BLaER1 (cell line): ENCODE data around the gene ATP6V0D1.

ENCODE experiments used
- H3K27ac ChIP-seq: shearing (Covaris generic); formaldehyde crosslinking; 2 replicates; pipeline ENCODE4 v1.8.1; 2022
- H3K27me3 ChIP-seq: shearing (Covaris generic); formaldehyde crosslinking; 2 replicates; pipeline ENCODE4 v1.8.1; 2022
- H3K36me3 ChIP-seq: shearing (Covaris generic); formaldehyde crosslinking; 2 replicates; pipeline ENCODE4 v1.8.1; 2022
- H3K4me1 ChIP-seq: shearing (Covaris generic); formaldehyde crosslinking; 2 replicates; pipeline ENCODE4 v1.8.1; 2022
- H3K4me2 ChIP-seq: shearing (Covaris generic); formaldehyde crosslinking; 2 replicates; pipeline ENCODE4 v1.8.1; 2022
- H3K4me3 ChIP-seq: shearing (Covaris generic); formaldehyde crosslinking; 2 replicates; pipeline ENCODE4 v1.8.1; 2022
- H3K9ac ChIP-seq: shearing (Covaris generic); formaldehyde crosslinking; 2 replicates; pipeline ENCODE4 v1.8.1; 2022
- H3K9me3 ChIP-seq: shearing (Covaris generic); formaldehyde crosslinking; 2 replicates; pipeline ENCODE4 v1.8.1; 2022
- H4K20me1 ChIP-seq: shearing (Covaris generic); formaldehyde crosslinking; 2 replicates; pipeline ENCODE4 v1.8.1; 2022
- Cebpa-rat ChIP-seq: shearing (Covaris generic); IDR thresholded peaks from 2 replicates; pipeline ENCODE4 v1.8.1; 2022

The ATP6V0D1 gene

DNA sequence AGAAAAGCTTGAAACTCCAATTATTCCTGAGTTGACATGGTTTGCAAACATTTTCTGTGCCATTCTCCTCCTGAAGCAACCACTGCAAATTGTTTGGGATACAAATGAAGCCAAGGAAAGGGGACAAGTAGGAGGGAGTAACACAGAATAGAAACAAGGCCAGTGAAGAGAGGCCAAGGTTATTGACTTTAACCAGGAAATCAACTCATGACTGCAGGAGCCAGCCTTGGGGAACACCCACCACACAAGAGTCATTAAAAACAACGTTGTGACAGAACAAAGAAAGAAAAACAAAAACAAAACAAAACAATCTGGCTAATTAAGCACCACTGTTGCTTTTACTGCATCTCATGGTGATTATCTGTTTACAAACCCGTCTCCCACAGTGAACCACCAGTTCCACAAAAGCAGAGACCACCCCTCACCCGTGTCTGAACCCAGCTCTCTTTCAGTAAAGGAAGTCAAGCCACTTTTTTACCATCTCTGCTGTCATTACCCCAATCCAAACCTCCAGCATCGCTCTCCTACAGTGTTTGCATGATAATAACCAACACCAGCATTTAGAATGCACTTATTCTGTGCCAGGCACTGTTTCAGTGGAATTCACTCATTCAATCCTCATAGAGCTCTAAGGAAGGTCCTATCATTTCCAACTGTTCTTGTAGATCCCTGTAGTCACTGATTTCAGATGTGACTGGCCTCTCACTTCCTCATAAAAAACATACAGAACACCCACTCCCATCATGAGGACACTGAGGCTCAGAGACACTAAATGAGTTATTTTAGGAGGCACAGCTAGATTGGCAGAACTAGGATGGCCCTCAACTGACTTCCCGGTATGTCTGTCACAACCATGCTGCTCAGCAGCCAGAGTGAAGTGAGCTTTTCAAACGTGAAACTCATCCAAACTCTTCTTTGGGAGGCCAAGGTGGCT, 66.7 kb downstream of the ATP6V0D1 start:
- H3K4me1 ChIP-seq, result no peaks in the 10 kb centered on the region
- no peaks in the 10 kb centered on the region for H3K9me3 ChIP-seq
- H3K27ac ChIP-seq, result no peak overlapping the region
- H4K20me1 ChIP-seq, result no peaks in the 10 kb centered on the region
- no peak overlapping the region for H3K9ac ChIP-seq
- H3K36me3 ChIP-seq, result no peaks in the 10 kb centered on the region
- H3K27me3 ChIP-seq, result peaks cover 35% of the 10 kb centered on the region
- no peak overlapping the region for H3K4me3 ChIP-seq
- H3K4me2 ChIP-seq, result no peak overlapping the region
- no peak for TF ChIP-seq Cebpa-rat

DNA sequence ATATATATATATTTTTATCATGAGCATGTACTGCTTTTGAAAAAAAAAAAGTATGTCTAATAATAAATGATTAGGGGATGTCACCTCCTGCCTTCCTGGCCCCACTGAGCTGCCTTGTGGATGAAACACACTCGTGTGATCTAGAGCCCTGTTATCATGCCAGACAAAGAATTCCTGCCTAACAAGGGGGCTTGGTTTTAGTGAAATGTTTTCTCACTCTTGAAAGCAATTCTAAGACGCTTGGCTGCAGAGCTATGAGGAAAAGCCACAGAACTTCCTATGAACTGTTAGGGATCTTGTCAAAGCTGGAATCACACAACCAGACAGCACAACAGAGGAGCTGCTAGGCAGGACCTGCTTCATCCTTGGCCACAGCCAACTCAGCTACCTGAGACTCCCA, 68.7 kb downstream of the ATP6V0D1 start:
- H3K27me3 ChIP-seq, result peaks cover 28% of the 10 kb centered on the region
- no peak for TF ChIP-seq Cebpa-rat
- H3K27ac ChIP-seq, result no peak overlapping the region
- H3K4me2 ChIP-seq, result no peak overlapping the region
- H3K9me3 ChIP-seq, result no peaks in the 10 kb centered on the region
- no peak overlapping the region for H3K9ac ChIP-seq
- H3K4me3 ChIP-seq, result no peak overlapping the region
- H3K36me3 ChIP-seq, result no peaks in the 10 kb centered on the region
- no peaks in the 10 kb centered on the region for H4K20me1 ChIP-seq
- H3K4me1 ChIP-seq, result no peaks in the 10 kb centered on the region

DNA sequence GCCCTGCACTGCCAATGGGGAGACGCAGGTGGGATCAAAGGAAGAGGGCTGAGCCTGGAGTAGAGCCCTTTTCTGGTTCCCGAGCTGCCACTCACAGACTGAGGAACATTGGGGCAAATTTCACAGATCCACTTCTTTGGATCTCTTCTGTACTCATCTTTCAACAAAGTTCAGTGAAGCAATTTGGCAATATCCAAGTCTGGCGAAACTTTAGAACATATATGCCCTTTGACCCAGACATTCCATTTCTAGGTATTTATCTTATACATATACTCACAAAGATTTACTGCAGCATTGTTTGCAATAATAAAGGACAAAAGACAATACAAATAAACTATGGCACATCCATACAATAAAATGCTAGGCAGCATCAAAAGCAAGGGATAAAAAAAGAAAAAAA, 69.6 kb downstream of the ATP6V0D1 start:
- Histone ChIP-seq H3K27ac (no peak overlapping the region), H3K4me2 (no peak overlapping the region), H3K9me3 (no peaks in the 10 kb centered on the region), H4K20me1 (no peaks in the 10 kb centered on the region), H3K4me1 (no peaks in the 10 kb centered on the region), H3K36me3 (no peaks in the 10 kb centered on the region), H3K27me3 (peaks cover 19% of the 10 kb centered on the region), H3K9ac (no peak overlapping the region), H3K4me3 (no peak overlapping the region)
- no peak for TF ChIP-seq Cebpa-rat

DNA sequence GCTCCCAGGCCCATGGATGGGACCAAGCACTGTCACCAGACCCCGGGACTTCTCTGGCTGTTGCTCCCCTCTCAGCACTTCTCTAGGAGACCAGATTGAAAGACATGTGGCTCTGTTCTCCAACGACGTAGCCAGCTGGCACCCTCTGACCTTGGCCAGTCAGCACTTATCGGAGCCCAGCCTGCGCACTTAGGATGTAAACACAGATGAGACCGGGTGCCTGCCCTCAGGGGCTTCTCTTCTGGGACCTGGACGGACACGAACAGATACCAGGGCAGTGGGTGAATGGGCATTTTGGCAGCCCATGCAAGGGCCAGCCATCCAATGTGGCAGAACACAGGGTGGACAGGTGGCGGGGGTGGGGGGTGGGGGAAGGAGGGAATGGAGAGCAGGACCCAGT, 71.3 kb downstream of the ATP6V0D1 start:
- H4K20me1 ChIP-seq, result no peaks in the 10 kb centered on the region
- no peak overlapping the region for H3K9ac ChIP-seq
- no peak for TF ChIP-seq Cebpa-rat
- H3K4me2 ChIP-seq, result no peak overlapping the region
- H3K9me3 ChIP-seq, result no peaks in the 10 kb centered on the region
- 0 out of 2 replicates have a peak, but pooled peaks cover 2% of the 10 kb centered on the region for H3K27me3 ChIP-seq
- no peaks in the 10 kb centered on the region for H3K4me1 ChIP-seq
- H3K36me3 ChIP-seq, result no peaks in the 10 kb centered on the region
- no peak overlapping the region for H3K4me3 ChIP-seq
- no peak overlapping the region for H3K27ac ChIP-seq

DNA sequence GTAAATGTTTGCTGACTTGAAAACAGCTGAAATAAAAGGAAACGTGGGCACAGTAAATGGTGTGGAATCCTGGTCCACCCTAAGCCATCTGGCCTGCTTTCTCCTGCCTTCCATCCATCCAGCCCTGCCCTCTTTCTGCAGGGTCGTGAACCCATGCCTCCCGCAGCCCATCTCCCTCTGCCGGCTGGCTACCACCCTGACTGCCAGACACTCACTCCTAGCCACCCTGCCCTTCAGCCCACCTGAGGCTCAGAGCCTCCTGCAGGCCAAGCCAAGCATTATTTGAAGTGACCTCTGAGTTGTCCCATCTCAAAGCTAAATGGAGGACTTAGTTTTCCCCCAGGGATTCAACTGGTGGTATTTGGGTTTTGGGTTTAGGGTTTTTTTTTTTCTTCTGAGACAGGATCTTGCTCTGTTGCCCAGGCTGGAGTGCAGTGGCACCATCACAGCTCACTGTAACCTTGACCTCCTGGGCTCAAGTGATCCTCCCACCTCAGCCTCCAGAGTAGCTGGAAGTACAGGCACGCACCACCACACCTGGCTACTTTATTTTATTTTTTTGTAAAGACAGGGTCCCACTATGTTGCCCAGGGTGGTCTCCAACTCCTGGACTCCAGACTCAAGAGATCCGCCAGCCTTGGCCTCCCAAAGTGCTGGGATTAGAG, 73.0 kb downstream of the ATP6V0D1 start:
- no peak overlapping the region for H3K4me3 ChIP-seq
- no peak overlapping the region for H3K9ac ChIP-seq
- no peaks in the 10 kb centered on the region for H4K20me1 ChIP-seq
- no peaks in the 10 kb centered on the region for H3K9me3 ChIP-seq
- H3K4me2 ChIP-seq, result no peak overlapping the region
- TF ChIP-seq Cebpa-rat, result no peak
- H3K36me3 ChIP-seq, result no peaks in the 10 kb centered on the region
- no peaks in the 10 kb centered on the region for H3K4me1 ChIP-seq
- no peak overlapping the region for H3K27ac ChIP-seq
- H3K27me3 ChIP-seq, result no peaks in the 10 kb centered on the region

DNA sequence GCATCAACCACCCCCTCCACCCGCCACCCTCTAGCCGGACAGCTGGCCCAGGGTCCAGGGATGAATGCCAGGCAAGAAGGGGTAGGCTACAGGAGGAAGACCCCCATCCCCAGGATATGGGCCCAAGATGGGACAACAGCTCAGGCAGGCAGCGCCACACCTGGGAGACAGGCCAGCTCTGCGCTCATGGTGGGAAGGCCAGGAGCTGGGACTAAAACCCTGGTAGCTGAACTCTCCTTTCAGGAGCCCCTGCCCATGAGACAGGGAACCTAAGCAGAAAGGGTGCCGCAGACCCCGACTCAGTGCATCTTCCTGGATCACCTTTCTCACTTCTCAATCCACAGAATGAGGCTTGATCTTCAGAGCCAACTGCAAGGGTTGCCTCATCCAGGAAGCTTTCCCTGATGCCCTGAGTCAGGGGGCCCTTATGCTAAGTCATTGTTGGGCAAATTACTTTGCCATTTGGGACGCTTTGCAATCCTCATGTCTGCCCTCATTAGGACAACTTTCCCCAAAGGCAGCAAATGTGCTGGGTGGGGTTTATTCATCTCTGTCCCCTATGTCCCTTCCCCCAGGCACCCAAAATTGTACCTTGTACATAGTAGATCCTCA, 73.7 kb downstream of the ATP6V0D1 start:
- no peak overlapping the region for H3K27ac ChIP-seq
- H4K20me1 ChIP-seq, result no peaks in the 10 kb centered on the region
- no peaks in the 10 kb centered on the region for H3K9me3 ChIP-seq
- no peak overlapping the region for H3K4me2 ChIP-seq
- no peak for TF ChIP-seq Cebpa-rat
- H3K36me3 ChIP-seq, result no peaks in the 10 kb centered on the region
- no peak overlapping the region for H3K9ac ChIP-seq
- no peak overlapping the region for H3K4me3 ChIP-seq
- H3K27me3 ChIP-seq, result no peaks in the 10 kb centered on the region
- H3K4me1 ChIP-seq, result no peaks in the 10 kb centered on the region

DNA sequence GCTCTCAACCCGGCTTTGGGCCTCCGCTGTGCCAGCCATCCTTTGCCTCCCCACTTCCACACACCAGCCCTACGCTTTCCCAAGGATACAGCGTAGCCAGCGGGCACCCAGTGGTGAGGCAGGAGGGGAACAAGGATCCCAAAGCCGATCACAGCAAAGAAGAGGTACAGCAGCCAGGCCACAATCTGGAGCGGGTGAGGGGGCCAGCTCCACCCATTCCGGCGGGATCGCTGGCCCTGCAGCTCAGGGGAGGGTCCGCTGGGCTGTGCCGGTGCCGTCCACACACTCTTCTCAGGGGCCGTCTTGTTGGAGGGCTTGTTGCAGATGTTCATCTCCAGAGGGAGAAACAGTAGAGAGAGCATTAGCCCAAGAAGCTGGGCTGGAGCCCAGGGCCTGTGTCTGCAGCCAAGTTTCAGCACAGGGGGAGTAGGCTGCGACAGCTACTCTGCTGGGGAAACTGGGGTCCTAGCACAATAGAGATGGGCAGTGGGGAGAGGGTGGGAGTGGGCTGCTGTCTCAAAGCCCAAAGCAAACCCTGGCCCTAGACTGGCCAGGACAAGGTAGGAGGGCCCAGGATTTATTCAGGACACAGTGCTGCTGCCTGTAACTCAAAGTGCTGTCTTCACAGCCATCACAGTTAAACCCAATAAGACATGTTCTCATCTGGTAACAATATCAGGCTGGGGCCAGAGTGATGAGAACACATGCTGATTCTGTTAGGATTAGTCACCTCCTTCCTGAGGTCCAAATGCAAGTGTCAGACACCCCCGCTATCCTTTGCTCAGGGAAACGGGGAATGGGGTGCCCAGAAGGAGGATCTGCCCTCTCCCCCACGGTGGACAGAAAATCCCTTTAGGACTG, 74.6 kb downstream of the ATP6V0D1 start:
- H3K4me2 ChIP-seq, result no peak overlapping the region
- no peaks in the 10 kb centered on the region for H3K4me1 ChIP-seq
- H4K20me1 ChIP-seq, result no peaks in the 10 kb centered on the region
- no peak overlapping the region for H3K4me3 ChIP-seq
- no peaks in the 10 kb centered on the region for H3K9me3 ChIP-seq
- no peak overlapping the region for H3K9ac ChIP-seq
- TF ChIP-seq Cebpa-rat, result no peak
- no peak overlapping the region for H3K27ac ChIP-seq
- H3K36me3 ChIP-seq, result no peaks in the 10 kb centered on the region
- H3K27me3 ChIP-seq, result no peaks in the 10 kb centered on the region; the same call in 1 of the 2 replicates

DNA sequence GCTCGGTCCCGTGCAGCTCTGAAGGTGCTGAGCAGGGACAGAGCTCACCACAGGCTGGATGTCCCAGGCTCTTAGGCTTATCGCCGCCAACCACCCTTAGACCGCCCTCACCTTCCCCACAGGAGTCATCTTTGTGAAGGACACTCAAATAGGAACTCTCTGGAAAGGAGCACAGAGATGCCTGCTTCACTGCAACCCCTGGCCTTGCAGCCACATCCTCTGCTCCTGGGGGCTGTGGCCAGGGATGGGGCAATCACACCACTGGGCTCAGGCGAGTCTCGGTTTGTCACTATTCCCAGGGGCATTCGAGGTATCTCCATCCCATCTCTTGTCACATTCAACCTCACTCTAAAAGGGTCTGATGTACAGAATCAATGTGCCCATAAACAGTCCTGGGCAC, 75.6 kb downstream of the ATP6V0D1 start:
- Histone ChIP-seq H3K9me3 (no peaks in the 10 kb centered on the region), H3K4me3 (no peak overlapping the region), H3K36me3 (no peaks in the 10 kb centered on the region), H3K4me2 (no peak overlapping the region), H4K20me1 (no peaks in the 10 kb centered on the region), H3K4me1 (no peaks in the 10 kb centered on the region), H3K27me3 (no peaks in the 10 kb centered on the region; the same call in 1 of the 2 replicates), H3K27ac (no peak overlapping the region), H3K9ac (no peak overlapping the region)
- no peak for TF ChIP-seq Cebpa-rat

DNA sequence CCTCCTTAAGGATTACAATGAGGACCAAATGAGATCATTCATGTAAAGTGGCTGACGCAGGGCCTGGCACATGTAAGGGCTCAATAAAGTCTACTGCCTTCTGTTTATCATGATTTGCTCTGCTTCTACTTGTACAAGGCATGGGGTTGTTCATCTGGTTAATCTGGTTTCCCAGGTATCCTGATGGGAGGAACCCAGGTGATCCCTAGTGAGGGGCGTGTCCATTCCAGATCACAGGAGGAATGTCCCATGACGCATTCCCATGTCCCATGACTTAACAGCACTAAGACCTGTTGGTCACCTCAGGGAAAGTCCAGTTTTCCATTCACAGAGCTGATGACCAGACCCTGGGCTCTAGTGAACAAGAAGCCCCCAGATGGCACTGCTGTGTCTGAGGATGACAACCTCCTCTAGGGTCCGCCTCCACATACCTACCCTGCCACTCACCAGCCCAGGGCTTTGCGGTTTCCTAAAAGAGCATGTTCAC, 76.2 kb downstream of the ATP6V0D1 start:
- no peaks in the 10 kb centered on the region for H3K36me3 ChIP-seq
- no peak overlapping the region for H3K4me2 ChIP-seq
- H3K4me3 ChIP-seq, result no peak overlapping the region

More for the DNA sequence above, 76.2 kb downstream of the ATP6V0D1 start:
- Histone ChIP-seq H3K9me3 (no peaks in the 10 kb centered on the region), H3K27ac (no peak overlapping the region), H3K27me3 (no peaks in the 10 kb centered on the region; the same call in 1 of the 2 replicates), H4K20me1 (no peaks in the 10 kb centered on the region), H3K4me1 (0 out of 2 replicates have a peak, but pooled peaks cover 4% of the 10 kb centered on the region), H3K9ac (no peak overlapping the region)
- no peak for TF ChIP-seq Cebpa-rat
